ENCODE measurements around the gene DIP2A.

Gene DIP2A

GRCh38 chr21:46581780-46582307, 123.2 kb downstream of the DIP2A start:
- Histone ChIP-seq H3K36me3 (ENCODE audit: insufficient read depth, low read length) (no peaks in the 10 kb centered on the region; the same call in 1 of the 2 replicates), H3K9ac (ENCODE audit: insufficient read length) (no peak overlapping the region), H3K9me3 (ENCODE audit: low read depth, low read length) (peaks cover 5% of the 10 kb centered on the region), H3K4me3 (no peak overlapping the region), H3K27ac (no peak overlapping the region)
- TF ChIP-seq POLR2AphosphoS5 (IDR thresholded peaks at IDR 0.05; ENCODE audit: borderline replicate concordance, low read depth, low read length) (no peak), EZH2 (IDR thresholded peaks at IDR 0.05) (no peak), FOXP2 (optimal IDR thresholded peaks at IDR 0.05; ENCODE audit: control extremely low read depth, extremely low read length, insufficient read depth) (no peak)
- no peak for DNase-seq (ENCODE audit: low read depth, low spot score)

DNA sequence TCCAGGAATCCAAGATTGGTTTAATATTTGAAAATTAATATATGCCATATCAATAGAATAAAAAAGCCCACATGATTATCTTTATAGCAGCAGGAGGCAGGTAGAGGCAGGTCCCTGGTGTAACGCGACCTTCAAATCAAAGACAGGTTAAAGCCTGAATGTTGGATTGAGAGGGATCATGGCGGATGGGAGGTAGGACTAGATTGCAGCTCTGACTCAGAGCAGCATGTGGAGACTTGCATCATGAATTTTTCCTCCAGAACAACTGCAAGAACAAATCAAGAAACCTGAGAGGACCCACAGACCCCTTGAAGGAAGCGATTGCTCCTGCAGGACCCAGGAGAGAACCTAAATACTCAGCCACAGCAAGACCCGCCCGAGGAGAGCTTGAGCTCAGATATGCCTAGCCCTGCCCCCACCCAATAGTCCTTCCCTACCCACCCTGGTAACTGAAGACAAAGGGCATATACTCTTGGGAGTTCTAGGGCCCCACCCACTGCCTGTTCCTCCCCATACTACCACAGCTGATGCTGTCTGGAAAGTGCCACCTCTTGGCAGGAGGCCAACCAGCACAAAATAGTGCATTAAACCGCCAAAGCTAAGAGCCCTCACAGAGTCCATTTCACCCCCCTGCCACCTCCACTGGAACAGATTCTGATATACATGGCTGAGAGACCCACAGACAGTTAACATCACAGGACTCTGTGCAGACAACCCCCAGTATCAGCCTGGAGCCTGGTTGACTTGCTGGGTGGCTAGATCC, 126.7 kb downstream of the DIP2A start:
- Histone ChIP-seq H3K9me3 (ENCODE audit: low read depth, low read length) (peaks cover 5% of the 10 kb centered on the region), H3K9ac (ENCODE audit: insufficient read length) (no peak overlapping the region), H3K27ac (no peak overlapping the region), H3K4me3 (no peak overlapping the region; the same call in 1 of the 2 replicates), H3K36me3 (ENCODE audit: insufficient read depth, low read length) (no peaks in the 10 kb centered on the region; the same call in 1 of the 2 replicates)
- no peak for DNase-seq (ENCODE audit: low read depth, low spot score)
- TF ChIP-seq POLR2AphosphoS5 (IDR thresholded peaks at IDR 0.05; ENCODE audit: borderline replicate concordance, low read depth, low read length), result 0 out of 2 replicates have a peak, but pooled peaks have one; percentile 12
- TF ChIP-seq EZH2 (IDR thresholded peaks at IDR 0.05), result no peak
- TF ChIP-seq FOXP2 (optimal IDR thresholded peaks at IDR 0.05; ENCODE audit: control extremely low read depth, extremely low read length, insufficient read depth), result no peak

DNA sequence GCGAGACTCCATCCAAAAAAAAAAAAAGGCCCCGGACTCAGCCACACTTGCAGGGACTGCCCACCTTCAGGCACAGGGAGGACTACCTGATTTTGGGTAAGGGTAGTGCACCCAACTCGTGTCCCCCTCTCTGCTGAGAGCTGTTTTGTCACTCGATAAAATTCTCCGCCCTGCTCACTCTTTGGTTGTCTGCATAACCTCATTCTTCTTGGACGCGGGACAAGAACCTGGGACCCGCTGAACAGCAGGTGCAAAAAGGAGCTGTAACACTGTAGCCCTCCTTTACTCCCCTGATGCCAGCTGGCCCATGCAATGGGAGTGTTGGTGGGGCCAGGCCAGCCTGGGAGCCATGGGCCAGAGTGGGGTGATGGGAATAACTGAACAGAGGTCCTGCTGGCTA, 135.6 kb downstream of the DIP2A start:
- DNase-seq (ENCODE audit: low read depth, low spot score), result no peak
- no peaks in the 10 kb centered on the region for H3K9me3 ChIP-seq (ENCODE audit: low read depth, low read length)

GRCh38 chr21:46596201-46596600, 137.5 kb downstream of the DIP2A start:
- Histone ChIP-seq H3K36me3 (ENCODE audit: insufficient read depth, low read length) (no peaks in the 10 kb centered on the region), H3K4me3 (no peak overlapping the region), H3K27ac (no peak overlapping the region), H3K9me3 (ENCODE audit: low read depth, low read length) (no peaks in the 10 kb centered on the region), H3K9ac (ENCODE audit: insufficient read length) (no peak overlapping the region)
- DNase-seq (ENCODE audit: low read depth, low spot score), result no peak
- TF ChIP-seq POLR2AphosphoS5 (IDR thresholded peaks at IDR 0.05; ENCODE audit: borderline replicate concordance, low read depth, low read length) (no peak), FOXP2 (optimal IDR thresholded peaks at IDR 0.05; ENCODE audit: control extremely low read depth, extremely low read length, insufficient read depth) (no peak), EZH2 (IDR thresholded peaks at IDR 0.05) (no peak)

More for the DNA sequence above, 135.6 kb downstream of the DIP2A start:
- H3K4me3 ChIP-seq, result no peak overlapping the region
- TF ChIP-seq EZH2 (IDR thresholded peaks at IDR 0.05) (no peak), POLR2AphosphoS5 (IDR thresholded peaks at IDR 0.05; ENCODE audit: borderline replicate concordance, low read depth, low read length) (no peak), FOXP2 (optimal IDR thresholded peaks at IDR 0.05; ENCODE audit: control extremely low read depth, extremely low read length, insufficient read depth) (no peak)
- H3K36me3 ChIP-seq (ENCODE audit: insufficient read depth, low read length), result no peaks in the 10 kb centered on the region
- H3K27ac ChIP-seq, result no peak overlapping the region
- no peak overlapping the region for H3K9ac ChIP-seq (ENCODE audit: insufficient read length)

GRCh38 chr21:46597031-46597430, 138.3 kb downstream of the DIP2A start:
- DNase-seq (ENCODE audit: low read depth, low spot score), result no peak
- Histone ChIP-seq H3K36me3 (ENCODE audit: insufficient read depth, low read length) (no peaks in the 10 kb centered on the region), H3K4me3 (no peak overlapping the region), H3K9me3 (ENCODE audit: low read depth, low read length) (no peaks in the 10 kb centered on the region), H3K27ac (no peak overlapping the region), H3K9ac (ENCODE audit: insufficient read length) (no peak overlapping the region)
- TF ChIP-seq EZH2 (IDR thresholded peaks at IDR 0.05) (no peak), POLR2AphosphoS5 (IDR thresholded peaks at IDR 0.05; ENCODE audit: borderline replicate concordance, low read depth, low read length) (no peak), FOXP2 (optimal IDR thresholded peaks at IDR 0.05; ENCODE audit: control extremely low read depth, extremely low read length, insufficient read depth) (no peak)

DNA sequence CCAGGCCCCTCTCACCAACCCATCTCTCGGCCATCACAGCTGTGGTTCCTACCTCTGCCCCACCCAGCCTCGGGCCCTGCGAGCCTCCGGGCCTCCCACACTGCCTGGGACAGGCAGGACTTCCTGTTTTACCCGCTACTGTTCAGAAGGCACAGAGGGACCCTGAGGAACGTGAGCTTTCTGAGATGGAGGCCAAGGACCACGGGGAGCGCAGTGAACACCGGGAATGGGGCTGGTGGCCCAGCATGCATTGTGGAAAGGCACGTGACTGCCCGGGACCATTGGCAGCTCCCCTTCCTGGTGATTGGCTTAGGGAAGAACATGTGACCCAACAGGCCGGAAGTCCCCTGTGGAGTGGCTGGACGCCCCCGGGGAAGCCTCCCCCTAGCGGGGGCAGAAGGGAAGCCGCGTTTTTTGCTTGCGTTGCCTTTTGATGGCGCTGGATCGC, 139.2 kb downstream of the DIP2A start:
- Histone ChIP-seq H3K9ac (ENCODE audit: insufficient read length) (no peak overlapping the region), H3K27ac (no peak overlapping the region), H3K9me3 (ENCODE audit: low read depth, low read length) (no peaks in the 10 kb centered on the region), H3K4me3 (no peak overlapping the region), H3K36me3 (ENCODE audit: insufficient read depth, low read length) (no peaks in the 10 kb centered on the region)
- DNase-seq (ENCODE audit: low read depth, low spot score), result no peak
- TF ChIP-seq POLR2AphosphoS5 (IDR thresholded peaks at IDR 0.05; ENCODE audit: borderline replicate concordance, low read depth, low read length), result no peak

DNA sequence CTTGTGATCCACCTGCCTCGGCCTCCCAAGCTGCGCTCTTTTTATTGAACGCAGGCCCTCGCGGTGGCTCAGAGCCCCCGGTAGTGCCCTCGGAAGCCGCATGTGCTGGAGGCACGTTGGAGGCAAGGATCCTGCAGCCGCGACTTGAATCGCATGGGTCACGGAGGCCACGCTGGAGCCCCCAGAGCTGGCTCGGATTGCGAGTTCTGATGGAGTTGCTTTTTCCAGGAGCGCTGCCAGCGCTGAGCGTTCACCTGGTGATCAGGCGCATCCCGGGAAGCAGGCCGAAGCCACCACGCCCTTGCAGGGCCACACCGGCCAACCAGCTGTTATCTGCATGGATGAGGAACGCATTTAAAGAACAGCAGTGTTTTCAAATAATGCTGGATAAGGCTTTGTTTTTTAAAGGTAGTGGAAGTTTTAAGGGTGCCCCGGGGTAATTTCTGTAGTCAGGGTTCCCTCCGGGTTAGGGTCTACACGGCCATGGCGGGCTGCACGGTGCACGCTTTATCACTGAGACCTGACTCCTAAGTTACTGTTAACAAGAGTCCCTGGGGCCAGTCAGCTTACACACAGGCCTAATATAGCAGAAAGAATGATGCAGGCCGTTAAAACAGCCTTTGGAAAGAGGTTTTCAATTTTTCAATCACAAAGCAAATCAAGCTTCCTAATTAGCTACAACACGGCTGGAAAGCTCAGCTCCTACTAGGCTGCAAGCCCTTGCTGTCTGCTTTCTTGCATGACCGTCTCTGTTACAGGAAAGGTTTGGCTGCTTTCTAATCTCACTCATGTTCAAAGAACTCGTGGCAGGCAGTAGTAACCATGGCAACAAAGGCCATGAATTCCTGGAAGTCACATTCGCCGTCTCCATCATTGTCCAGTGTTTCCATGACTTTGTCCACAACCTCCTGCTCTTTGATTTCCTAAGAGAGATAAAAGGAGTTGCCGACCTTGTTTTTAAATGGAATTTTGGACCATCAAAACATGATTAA, 140.2 kb downstream of the DIP2A start:
- TF ChIP-seq FOXP2 (optimal IDR thresholded peaks at IDR 0.05; ENCODE audit: control extremely low read depth, extremely low read length, insufficient read depth) (no peak), EZH2 (IDR thresholded peaks at IDR 0.05) (no peak)
- Histone ChIP-seq H3K27ac (no peak overlapping the region), H3K9ac (ENCODE audit: insufficient read length) (no peak overlapping the region), H3K36me3 (ENCODE audit: insufficient read depth, low read length) (no peaks in the 10 kb centered on the region), H3K9me3 (ENCODE audit: low read depth, low read length) (no peaks in the 10 kb centered on the region), H3K4me3 (no peak overlapping the region)
- DNase-seq (ENCODE audit: low read depth, low spot score), result no peak

GRCh38 chr21:46600305-46600704, 141.6 kb downstream of the DIP2A start:
- Histone ChIP-seq H3K4me3 (no peak overlapping the region), H3K9me3 (ENCODE audit: low read depth, low read length) (no peaks in the 10 kb centered on the region), H3K36me3 (ENCODE audit: insufficient read depth, low read length) (no peaks in the 10 kb centered on the region), H3K9ac (ENCODE audit: insufficient read length) (no peak overlapping the region), H3K27ac (no peak overlapping the region)
- no peak for TF ChIP-seq EZH2 (IDR thresholded peaks at IDR 0.05)
- TF ChIP-seq FOXP2 (optimal IDR thresholded peaks at IDR 0.05; ENCODE audit: control extremely low read depth, extremely low read length, insufficient read depth), result no peak
- TF ChIP-seq POLR2AphosphoS5 (IDR thresholded peaks at IDR 0.05; ENCODE audit: borderline replicate concordance, low read depth, low read length), result no peak
- no peak for DNase-seq (ENCODE audit: low read depth, low spot score)
